CD4-positive, alpha-beta T cell (primary cell): ENCODE data around the gene KLHL28. TPM values are rescaled to one million over a fixed set of nuclear protein-coding genes. Genes with fewer than 3 reads are reported as not detected.

ENCODE experiments used
- ATAC-seq: fragments of 200-7000 bp; cut with Tn5 transposase; one replicate; pipeline ENCODE4 v1.10.0; 2022; ENCODE audit warnings: mild to moderate bottlenecking; ENCODE audit not compliant: poor library complexity
- CTCF ChIA-PET: fragments of 350-600 bp; sonication (Branson Sonifier 250); formaldehyde crosslinking; loops from one replicate; lab custom pipeline; 2021; ENCODE audit warnings: antibody characterized with exemption, inconsistent platforms; lab: Charles Lee
- POLR2A ChIA-PET: fragments of 350-600 bp; sonication (Branson Sonifier 250); formaldehyde crosslinking; loops from one replicate; lab custom pipeline; 2021; ENCODE audit warnings: antibody characterized with exemption, inconsistent platforms; lab: Charles Lee
- DNase-seq, 14 experiments: peaks; one replicate each; pipeline ENCODE4 v3.0.0-alpha.2; 2013 to 2020; ENCODE audit warnings: mixed read lengths in 2 of 14
- H3K27ac ChIP-seq, 2 donors: one replicate each; pipeline versions ENCODE4 v1.5.1 to v1.7.0; 2013; ENCODE audit warnings: low read length in 2 of 2, low read depth in 1 of 2, mild to moderate bottlenecking in 1 of 2
- H3K27me3 ChIP-seq, 2 experiments: 1 replicate in 1 of 2; 2 replicates in 1 of 2; pipeline versions ENCODE4 v1.6.1 to v1.7.0; 2013; ENCODE audit warnings: low read length in 2 of 2, control low read depth in 1 of 2, mild to moderate bottlenecking in 1 of 2, moderate library complexity in 1 of 2; ENCODE audit not compliant: insufficient read depth in 2 of 2, control insufficient read depth in 1 of 2
- H3K36me3 ChIP-seq: one replicate; pipeline ENCODE4 v1.6.1; 2013; ENCODE audit warnings: low read length, control low read depth; ENCODE audit not compliant: insufficient read depth
- H3K4me1 ChIP-seq: one replicate; pipeline ENCODE4 v1.6.1; 2013; ENCODE audit warnings: low read length, control low read depth; ENCODE audit not compliant: insufficient read depth
- H3K4me3 ChIP-seq: one replicate; pipeline ENCODE4 v1.5.1; 2013; ENCODE audit warnings: mild to moderate bottlenecking, low read length, moderate library complexity
- H3K9me3 ChIP-seq, 2 experiments: 1 replicate in 1 of 2; 2 replicates in 1 of 2; pipeline versions ENCODE4 v1.6.1 to v1.7.0; 2013; ENCODE audit warnings: low read length in 2 of 2, mild to moderate bottlenecking in 2 of 2, control low read depth in 1 of 2, moderate library complexity in 1 of 2; ENCODE audit not compliant: control insufficient read depth in 1 of 2, insufficient read depth in 1 of 2
- H3K27ac Mint-ChIP-seq: one replicate; pipeline ENCODE4 v1.8.0; 2020; ENCODE audit warnings: mixed read lengths
- H3K27me3 Mint-ChIP-seq: one replicate; pipeline ENCODE4 v1.8.0; 2021; ENCODE audit warnings: mixed read lengths
- H3K36me3 Mint-ChIP-seq: one replicate; pipeline ENCODE4 v1.8.0; 2021; ENCODE audit warnings: low read depth, mixed read lengths
- H3K4me1 Mint-ChIP-seq: one replicate; pipeline ENCODE4 v1.8.0; 2021; ENCODE audit warnings: low read depth, mixed read lengths
- H3K4me3 Mint-ChIP-seq: one replicate; pipeline ENCODE4 v1.8.0; 2020; ENCODE audit warnings: mild to moderate bottlenecking, mixed read lengths
- H3K9me3 Mint-ChIP-seq: one replicate; pipeline ENCODE4 v1.8.0; 2020; ENCODE audit warnings: mixed read lengths
- CTCF ChIP-seq: fragments of 200-600 bp; IDR thresholded peaks from one replicate; pipeline ENCODE4 v1.8.0; 2022; ENCODE audit warnings: antibody characterized with exemption, mild to moderate bottlenecking
- intact Hi-C, 2 experiments: fragments of 100-400 bp; cut with DNase I in 1 of 2; cut with micrococcal nuclease in 1 of 2; formaldehyde crosslinking; loops; one replicate each; pipeline versions ENCODE4 v1.15.1 to v1.9.0; 2023 to 2025; cut with DNase I, micrococcal nuclease
- total RNA-seq, 174 experiments: library from RNA in 2 of 174; stranded (reverse) in 2 of 174; gene quantifications; one replicate each; pipeline ENCODE4 v1.2.3 and lab custom pipeline; 2021 to 2026

KLHL28 gene
- total RNA-seq, 2 experiments from 2014 or later, result 49.3 to 49.7 TPM

GRCh38 chr14:44970907-44971306 lies 9.2 kb upstream of the KLHL28 start:
- Histone ChIP-seq H3K27me3 (no peaks in the 10 kb centered on the region), H3K27ac (no peak overlapping the region), H3K36me3 (no peaks in the 10 kb centered on the region), H3K4me3 (no peak overlapping the region), H3K4me1 (peaks cover 11% of the 10 kb centered on the region), H3K9me3 (peaks cover 11 to 26% of the 10 kb centered on the region in 2 experiments)
- no peak for TF ChIP-seq CTCF
- ATAC-seq (no peak), DNase-seq (no peak)
- ChIA-PET CTCF (no interaction called here), POLR2A (no interaction called here)
- intact Hi-C loops, result no loop called here
- H3K36me3 Mint-ChIP-seq, result peaks cover 70% of the 10 kb centered on the region
- H3K4me1 Mint-ChIP-seq, result peaks cover 78% of the 10 kb centered on the region
- H3K9me3 Mint-ChIP-seq, result peaks cover 9% of the 10 kb centered on the region
- no peak overlapping the region for H3K27ac Mint-ChIP-seq
- H3K27me3 Mint-ChIP-seq, result no peaks in the 10 kb centered on the region
- H3K4me3 Mint-ChIP-seq, result no peak overlapping the region

GRCh38 chr14:44968714-44969113 lies 7.0 kb upstream of the KLHL28 start:
- no peak for DNase-seq

GRCh38 chr14:44966601-44967336 lies 5.0 kb upstream of the KLHL28 start:
- peaks cover 74% of the 10 kb centered on the region for H3K4me1 Mint-ChIP-seq
- DNase-seq (no peak), ATAC-seq (no peak)
- H3K9me3 Mint-ChIP-seq, result peaks cover 21% of the 10 kb centered on the region
- peaks cover 36% of the 10 kb centered on the region for H3K4me1 ChIP-seq
- no peak overlapping the region for H3K27ac ChIP-seq
- intact Hi-C loops, result no loop called here
- no peaks in the 10 kb centered on the region for H3K27me3 Mint-ChIP-seq
- peak overlapping the region; percentile 17 for H3K4me3 Mint-ChIP-seq
- peaks cover 18 to 40% of the 10 kb centered on the region in 2 experiments for H3K9me3 ChIP-seq
- H3K4me3 ChIP-seq, result no peak overlapping the region
- H3K36me3 Mint-ChIP-seq, result peaks cover 71% of the 10 kb centered on the region
- H3K27ac Mint-ChIP-seq, result no peak overlapping the region
- H3K27me3 ChIP-seq, result no peaks in the 10 kb centered on the region
- POLR2A ChIA-PET, result no interaction called here
- CTCF ChIA-PET, result no interaction called here
- H3K36me3 ChIP-seq, result no peaks in the 10 kb centered on the region
- TF ChIP-seq CTCF, result no peak

More at GRCh38 chr14:44968714-44969113, 7.0 kb upstream of the KLHL28 start:
- peaks cover 11 to 39% of the 10 kb centered on the region in 2 experiments for H3K9me3 ChIP-seq
- no peak for ATAC-seq
- no peaks in the 10 kb centered on the region for H3K27me3 Mint-ChIP-seq
- peaks cover 21% of the 10 kb centered on the region for H3K9me3 Mint-ChIP-seq
- no peak overlapping the region for H3K4me3 ChIP-seq
- peaks cover 84% of the 10 kb centered on the region for H3K4me1 Mint-ChIP-seq
- no peak for TF ChIP-seq CTCF
- H3K36me3 ChIP-seq, result no peaks in the 10 kb centered on the region
- H3K27ac ChIP-seq, result no peak overlapping the region
- no peak overlapping the region for H3K27ac Mint-ChIP-seq
- intact Hi-C loops, result no loop called here
- CTCF ChIA-PET, result interaction anchor here (0.6 kb wide), 1 partner anchor 170 kb away, joined by 3 read pairs; no protein-coding TSS in a partner anchor
- peaks cover 20% of the 10 kb centered on the region for H3K4me1 ChIP-seq
- H3K36me3 Mint-ChIP-seq, result peaks cover 84% of the 10 kb centered on the region
- POLR2A ChIA-PET, result no interaction called here
- peak overlapping the region; percentile 78 for H3K4me3 Mint-ChIP-seq
- H3K27me3 ChIP-seq, result no peaks in the 10 kb centered on the region
